Measurements from ENCODE around the gene DMD.
"Not testable (repeated sequence)": the region's sequence is repeated elsewhere in the genome, so short reads cannot be mapped to it uniquely, and the experiment has no call there.

- not testable (repeated sequence) for TF ChIP-seq CTCF, EP300, POLR2A (IDR thresholded peaks at IDR 0.05)
These were observed 964.7 kb downstream of the DMD start for GRCh38 chrX:32246675-32247074.

Data from ovary (tissue), 3 donors.